Measurements from ENCODE around the gene ARF4.
A peak's percentile ranks its signal among the peaks of the same experiment; 100 is the strongest.

The ARF4 gene

GRCh38 chr3:57577801-57578200 is 19.3 kb downstream of the ARF4 start:
- DNase-seq (ENCODE audit: low spot score) = no peak
- TF ChIP-seq CTCF (IDR thresholded peaks at IDR 0.05; ENCODE audit: extremely low read depth, missing control alignments) = no peak

GRCh38 chr3:57575966-57576626 is 21.0 kb downstream of the ARF4 start:
- no peak for DNase-seq (ENCODE audit: low spot score)
- TF ChIP-seq CTCF (IDR thresholded peaks at IDR 0.05; ENCODE audit: extremely low read depth, missing control alignments) = no peak

GRCh38 chr3:57572096-57572495 is 25.0 kb downstream of the ARF4 start:
- no peak for DNase-seq (ENCODE audit: low spot score)
- TF ChIP-seq CTCF (IDR thresholded peaks at IDR 0.05; ENCODE audit: extremely low read depth, missing control alignments) = no peak

GRCh38 chr3:57570878-57571277 is 26.3 kb downstream of the ARF4 start:
- TF ChIP-seq CTCF (IDR thresholded peaks at IDR 0.05; ENCODE audit: extremely low read depth, missing control alignments) = no peak
- no peak for DNase-seq (ENCODE audit: low spot score)

GRCh38 chr3:57569859-57570450 is 27.2 kb downstream of the ARF4 start:
- no peak for DNase-seq (ENCODE audit: low spot score)
- no peak for TF ChIP-seq CTCF (IDR thresholded peaks at IDR 0.05; ENCODE audit: extremely low read depth, missing control alignments)

- no peak for TF ChIP-seq CTCF (IDR thresholded peaks at IDR 0.05; ENCODE audit: extremely low read depth, missing control alignments)
- DNase-seq (ENCODE audit: low spot score) = no peak
Observed at GRCh38 chr3:57559526-57559925, 37.6 kb downstream of the ARF4 start.

- no peak for TF ChIP-seq CTCF (IDR thresholded peaks at IDR 0.05; ENCODE audit: extremely low read depth, missing control alignments)
Observed at GRCh38 chr3:57557085-57557537, 40.0 kb downstream of the ARF4 start.

More at GRCh38 chr3:57557085-57557537, 40.0 kb downstream of the ARF4 start:
- peak; percentile 39 for DNase-seq (ENCODE audit: low spot score)
